ENCODE data around the gene WNT9B.

- TF ChIP-seq POLR2A (IDR thresholded peaks at IDR 0.05; ENCODE audit: low read length) (no peak), GATA1 (IDR thresholded peaks at IDR 0.05; ENCODE audit: low read depth, low read length) (no peak)
Measured at GRCh38 chr17:46925185-46925868, 73.9 kb downstream of the WNT9B start.
